ENCODE data around the gene CGNL1.

The CGNL1 gene

GRCh38 chr15:57537488-57538264 lies 161.4 kb downstream of the CGNL1 start:
- TF ChIP-seq ZFX (IDR thresholded peaks at IDR 0.05) (no peak), CTCF (conservative IDR thresholded peaks at IDR 0.05) (no peak)

GRCh38 chr15:57538265-57538529 lies 161.9 kb downstream of the CGNL1 start:
- H3K27ac ChIP-seq = no peak overlapping the region
- no peak for TF ChIP-seq CTCF (conservative IDR thresholded peaks at IDR 0.05)
- TF ChIP-seq ZFX (IDR thresholded peaks at IDR 0.05) = no peak

More at GRCh38 chr15:57537488-57538264, 161.4 kb downstream of the CGNL1 start:
- no peak overlapping the region for H3K27ac ChIP-seq

GRCh38 chr15:57538821-57539220 lies 162.5 kb downstream of the CGNL1 start:
- H3K27ac ChIP-seq = no peak overlapping the region
- TF ChIP-seq ZFX (IDR thresholded peaks at IDR 0.05) (no peak), CTCF (conservative IDR thresholded peaks at IDR 0.05) (no peak)

GRCh38 chr15:57540211-57540610 lies 163.9 kb downstream of the CGNL1 start:
- TF ChIP-seq CTCF (conservative IDR thresholded peaks at IDR 0.05) (no peak), ZFX (IDR thresholded peaks at IDR 0.05) (no peak)
- no peak overlapping the region for H3K27ac ChIP-seq

- TF ChIP-seq CTCF (conservative IDR thresholded peaks at IDR 0.05) (no peak), ZFX (IDR thresholded peaks at IDR 0.05) (no peak)
- no peak overlapping the region for H3K27ac ChIP-seq
These were observed 164.4 kb downstream of the CGNL1 start for GRCh38 chr15:57540736-57541135.

- no peak overlapping the region for H3K27ac ChIP-seq
- TF ChIP-seq ZFX (IDR thresholded peaks at IDR 0.05) = no peak
- no peak for TF ChIP-seq CTCF (conservative IDR thresholded peaks at IDR 0.05)
These were observed 165.0 kb downstream of the CGNL1 start for GRCh38 chr15:57541271-57541670.

- H3K27ac ChIP-seq = no peak overlapping the region
- TF ChIP-seq CTCF (conservative IDR thresholded peaks at IDR 0.05) (peak; percentile 93), ZFX (IDR thresholded peaks at IDR 0.05) (no peak)
These were observed 165.7 kb downstream of the CGNL1 start for GRCh38 chr15:57541805-57542504.

Data from C4-2B (cell line).